CD4-positive, alpha-beta T cell treated with Interleukin-4 for 4 hours (primary cell): ENCODE results near the gene RTN3.
A peak's percentile ranks its signal among the peaks of the same experiment; 100 is the strongest.

Source experiments
- DNase-seq: peaks from one replicate; pipeline ENCODE4 v3.0.0-alpha.2; 2020

Gene RTN3

GRCh38 chr11:63738720-63739360 is 57.5 kb downstream of the RTN3 start:
- DNase-seq: peak; percentile 69

GRCh38 chr11:63745304-63746170 is 64.2 kb downstream of the RTN3 start:
- DNase-seq: no peak

GRCh38 chr11:63747011-63747410 is 65.7 kb downstream of the RTN3 start:
- no peak for DNase-seq

GRCh38 chr11:63749624-63750023 is 68.3 kb downstream of the RTN3 start:
- no peak for DNase-seq

- no peak for DNase-seq
Observed at GRCh38 chr11:63756919-63757761, 75.8 kb downstream of the RTN3 start.

- no peak for DNase-seq
Observed at GRCh38 chr11:63760487-63761079, 79.3 kb downstream of the RTN3 start.

- no peak for DNase-seq
Observed at GRCh38 chr11:63761188-63761587, 79.9 kb downstream of the RTN3 start.

- no peak for DNase-seq
Observed at GRCh38 chr11:63761931-63762653, 80.8 kb downstream of the RTN3 start.

- no peak for DNase-seq
Observed at GRCh38 chr11:63762654-63763495, 81.6 kb downstream of the RTN3 start.

GRCh38 chr11:63763496-63764339 is 82.4 kb downstream of the RTN3 start:
- no peak for DNase-seq

GRCh38 chr11:63764340-63764678 is 83.0 kb downstream of the RTN3 start:
- DNase-seq: no peak

- no peak for DNase-seq
Observed at GRCh38 chr11:63764679-63765647, 83.7 kb downstream of the RTN3 start.

GRCh38 chr11:63765688-63766241 is 84.5 kb downstream of the RTN3 start:
- no peak for DNase-seq

- no peak for DNase-seq
Observed at GRCh38 chr11:63766531-63767235, 85.4 kb downstream of the RTN3 start.

- DNase-seq: no peak
Observed at GRCh38 chr11:63767267-63767564, 85.9 kb downstream of the RTN3 start.

- peak; percentile 56 for DNase-seq
Observed at GRCh38 chr11:63767565-63768236, 86.4 kb downstream of the RTN3 start.

- peak; percentile 35 for DNase-seq
Observed at GRCh38 chr11:63768237-63769041, 87.1 kb downstream of the RTN3 start, which contains the start of gene ZFTA. Gene ZFTA (minus strand): TSS chr11:63768775. CDS start chr11:63768622, 153 bp downstream.
